ENCODE measurements around the gene HSF4. TPM values are rescaled to one million over a fixed set of nuclear protein-coding genes. Genes with fewer than 3 reads are reported as not detected.

Gene HSF4
- total and polyA plus RNA-seq, 2 of the 4 experiments (the other 2 are of a cell fraction), result 0.54 to 7.5 TPM

- 96% methylated on average over 5 of the region's 13 CpGs; no CpG with 5 or more reads in 1 of the 2 experiments for WGBS, 2 experiments (ENCODE audit: extremely low coverage in 2 of 2, insufficient read length in 1 of 2)
- Histone ChIP-seq H2AK5ac (ENCODE audit: low read depth, low read length) (no peak overlapping the region), H3K9ac (ENCODE audit: low read depth, low read length) (no peak overlapping the region), H3K9me1 (ENCODE audit: insufficient read depth, low read length) (peaks cover 19% of the 10 kb centered on the region), H3K4me3 (ENCODE audit: insufficient read depth, low read depth, low read length) (no peak overlapping the region), H4K5ac (ENCODE audit: low read depth, low read length) (no peak overlapping the region), H3K4me2 (ENCODE audit: low read depth, low read length) (no peak overlapping the region), H2AFZ (replicated peaks; ENCODE audit: low read length, poor library complexity) (no peak overlapping the region), H3K36me3 (ENCODE audit: control insufficient read depth, insufficient read depth, low read length) (peaks cover 5% of the 10 kb centered on the region), H3K56ac (ENCODE audit: extremely low read depth, insufficient read depth, low read length) (no peak overlapping the region), H3K14ac (replicated peaks; ENCODE audit: low read depth, low read length) (no peak overlapping the region), H3K4me1 (ENCODE audit: control insufficient read depth, insufficient read depth, low read length) (peaks cover 10% of the 10 kb centered on the region), H4K8ac (ENCODE audit: low read depth in 2 of 2, low read length in 2 of 2) (no peak overlapping the region), H2BK15ac (ENCODE audit: low read depth, low read length) (no peak overlapping the region), H2AK9ac (replicated peaks; ENCODE audit: low read depth, low read length, poor library complexity) (no peak overlapping the region), H3K9me3 (ENCODE audit: control insufficient read depth, insufficient read depth, low read length) (no peaks in the 10 kb centered on the region), H4K20me1 (ENCODE audit: insufficient read depth, low read length) (peaks cover 60% of the 10 kb centered on the region), H3K27ac (ENCODE audit: insufficient read depth, low read length) (no peak overlapping the region), H2BK5ac (ENCODE audit: low read depth, low read length, poor library complexity, severe bottlenecking) (no peak overlapping the region), H4K91ac (ENCODE audit: insufficient read depth, low read depth, low read length) (no peak overlapping the region), H2BK20ac (ENCODE audit: low read depth, low read length) (no peak overlapping the region), H3K4ac (ENCODE audit: low read depth, low read length) (no peak overlapping the region), H3K27me3 (ENCODE audit: control insufficient read depth, insufficient read depth, low read length) (no peaks in the 10 kb centered on the region), H3K23ac (ENCODE audit: low read depth, low read length) (peak overlapping the region; percentile 36; the same call in 1 of the 2 replicates), H3K18ac (ENCODE audit: low read depth, low read length) (no peak overlapping the region), H3K79me1 (ENCODE audit: low read depth in 1 of 2, low read length in 2 of 2) (peaks cover 42 to 87% of the 10 kb centered on the region in 2 experiments), H2BK120ac (ENCODE audit: low read depth, low read length) (no peak overlapping the region)
- in situ Hi-C loops (cut with MboI; ENCODE audit: low sequenced_read_pairs) (no loop called here), intact Hi-C loops (cut with micrococcal nuclease) (no loop called here), dilution Hi-C loops (cut with HindIII; ENCODE audit: low sequenced_read_pairs, unreplicated experiment) (no loop called here)
- DNase-seq, result no peak
- ATAC-seq (ENCODE audit: low read depth), result no peak
- ChIA-PET CTCF (interaction anchor here (0.6 to 1.4 kb wide), 2 partner anchors 16 to 167 kb away, joined by 3 to 7 read pairs; no protein-coding TSS in a partner anchor), POLR2A (ENCODE audit: unreplicated experiment) (interaction anchor here (0.6 kb wide), 1 partner anchor 84 kb away, joined by 7 read pairs; no protein-coding TSS in a partner anchor)
- no peak for TF ChIP-seq MXI1 (IDR thresholded peaks at IDR 0.05; ENCODE audit: borderline replicate concordance, low read depth, low read length)
- TF ChIP-seq RCOR1 (IDR thresholded peaks at IDR 0.05; ENCODE audit: insufficient replicate concordance, low read length), result no peak
- no peak for TF ChIP-seq ELK1 (IDR thresholded peaks at IDR 0.05; ENCODE audit: borderline replicate concordance, low read depth, low read length)
- no peak for TF ChIP-seq USF2 (IDR thresholded peaks at IDR 0.05; ENCODE audit: low read depth, low read length)
- no peak for TF ChIP-seq CEBPB (IDR thresholded peaks at IDR 0.05; ENCODE audit: low read depth, low read length)
- no peak for TF ChIP-seq SMC3 (IDR thresholded peaks at IDR 0.05; ENCODE audit: low read depth, low read length)
- no peak for TF ChIP-seq CHD1 (IDR thresholded peaks at IDR 0.05; ENCODE audit: low read depth, low read length)
- no peak for TF ChIP-seq POLR2A (IDR thresholded peaks at IDR 0.05; ENCODE audit: low read depth, low read length)
- TF ChIP-seq BHLHE40 (IDR thresholded peaks at IDR 0.05; ENCODE audit: low read depth, low read length), result no peak
- TF ChIP-seq CTCF (conservative IDR thresholded peaks at IDR 0.05; ENCODE audit: low read depth, low read length), result no peak
- TF ChIP-seq MAZ (IDR thresholded peaks at IDR 0.05; ENCODE audit: borderline replicate concordance, low read depth, low read length), result no peak
- TF ChIP-seq NFE2L2 (IDR thresholded peaks at IDR 0.05; ENCODE audit: low read depth, low read length), result no peak
- BruUV-seq (replicated peaks), result no TSS peak
Measured at GRCh38 chr16:67116388-67117311, 47.9 kb upstream of the HSF4 start.
